Measurements from ENCODE around the gene C3orf33.

DNA sequence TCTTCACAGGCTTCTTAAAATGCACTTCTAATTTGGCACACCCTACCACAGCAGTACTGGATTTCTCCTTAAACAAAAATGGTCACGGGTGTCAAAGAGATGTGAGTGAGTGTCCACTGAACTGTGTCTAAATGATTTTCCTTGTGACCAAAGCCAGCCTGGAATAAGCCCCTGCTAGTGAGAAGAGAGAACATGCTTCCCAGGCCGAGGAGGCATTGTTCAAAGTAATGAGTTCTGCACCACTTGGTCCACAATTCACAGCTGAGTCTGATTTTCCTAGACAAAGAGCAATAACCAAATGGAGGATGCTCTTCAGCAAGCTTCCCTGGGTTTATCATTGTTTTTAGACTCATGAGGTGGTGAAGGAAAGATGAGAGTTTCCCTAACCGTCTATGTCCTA, 65.0 kb downstream of the C3orf33 start:
- TF ChIP-seq, protein P1, sequence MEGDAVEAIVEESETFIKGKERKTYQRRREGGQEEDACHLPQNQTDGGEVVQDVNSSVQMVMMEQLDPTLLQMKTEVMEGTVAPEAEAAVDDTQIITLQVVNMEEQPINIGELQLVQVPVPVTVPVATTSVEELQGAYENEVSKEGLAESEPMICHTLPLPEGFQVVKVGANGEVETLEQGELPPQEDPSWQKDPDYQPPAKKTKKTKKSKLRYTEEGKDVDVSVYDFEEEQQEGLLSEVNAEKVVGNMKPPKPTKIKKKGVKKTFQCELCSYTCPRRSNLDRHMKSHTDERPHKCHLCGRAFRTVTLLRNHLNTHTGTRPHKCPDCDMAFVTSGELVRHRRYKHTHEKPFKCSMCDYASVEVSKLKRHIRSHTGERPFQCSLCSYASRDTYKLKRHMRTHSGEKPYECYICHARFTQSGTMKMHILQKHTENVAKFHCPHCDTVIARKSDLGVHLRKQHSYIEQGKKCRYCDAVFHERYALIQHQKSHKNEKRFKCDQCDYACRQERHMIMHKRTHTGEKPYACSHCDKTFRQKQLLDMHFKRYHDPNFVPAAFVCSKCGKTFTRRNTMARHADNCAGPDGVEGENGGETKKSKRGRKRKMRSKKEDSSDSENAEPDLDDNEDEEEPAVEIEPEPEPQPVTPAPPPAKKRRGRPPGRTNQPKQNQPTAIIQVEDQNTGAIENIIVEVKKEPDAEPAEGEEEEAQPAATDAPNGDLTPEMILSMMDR (IDR thresholded peaks at IDR 0.05; ENCODE audit: control extremely low read depth in 1 of 3, insufficient read depth in 1 of 3, low read depth in 1 of 3, low read length in 3 of 3): no peak
- TF ChIP-seq TAF1 (IDR thresholded peaks at IDR 0.05; ENCODE audit: low read depth, low read length) (no peak), RBBP5 (IDR thresholded peaks at IDR 0.05; ENCODE audit: borderline replicate concordance, low read depth, low read length) (no peak), POLR2A (IDR thresholded peaks at IDR 0.05; ENCODE audit: control extremely low read depth in 1 of 2, low read depth in 2 of 2, low read length in 2 of 2) (no peak), CBX8 (IDR thresholded peaks at IDR 0.05; ENCODE audit: borderline replicate concordance, low read depth, low read length) (no peak), KDM1A (IDR thresholded peaks at IDR 0.05; ENCODE audit: borderline replicate concordance, low read length) (no peak), EP300 (IDR thresholded peaks at IDR 0.05; ENCODE audit: borderline replicate concordance in 1 of 2, low read depth in 2 of 2, low read length in 2 of 2) (no peak), JUND (IDR thresholded peaks at IDR 0.05; ENCODE audit: low read length) (no peak), EZH2 (IDR thresholded peaks at IDR 0.05; ENCODE audit: low read depth, low read length, severe bottlenecking) (no peak), CBX5 (IDR thresholded peaks at IDR 0.05; ENCODE audit: low read depth, low read length) (no peak), TAF7 (optimal IDR thresholded peaks at IDR 0.05; ENCODE audit: borderline replicate concordance, low read depth, low read length) (no peak), CREB1 (IDR thresholded peaks at IDR 0.05) (no peak), PHF8 (conservative IDR thresholded peaks at IDR 0.05; ENCODE audit: low read depth, low read length) (no peak)
- TF ChIP-seq, protein P2, sequence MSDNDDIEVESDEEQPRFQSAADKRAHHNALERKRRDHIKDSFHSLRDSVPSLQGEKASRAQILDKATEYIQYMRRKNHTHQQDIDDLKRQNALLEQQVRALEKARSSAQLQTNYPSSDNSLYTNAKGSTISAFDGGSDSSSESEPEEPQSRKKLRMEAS (IDR thresholded peaks at IDR 0.05): no peak

Data from H1 (cell line).